Activated B cell treated with CpG ODN at 0.5 μM for 24 hours (primary cell): Measurements from ENCODE around the gene HAUS7. TPM values are rescaled to one million over a fixed set of nuclear protein-coding genes. Genes with fewer than 3 reads are reported as not detected.

Source experiments
- ATAC-seq: fragments of 200-7000 bp; cut with Tn5 transposase; one replicate; pipeline ENCODE4 v1.10.0; 2021; ENCODE audit warnings: low read depth, mild to moderate bottlenecking, moderate library complexity
- CTCF ChIA-PET: fragments of 350-600 bp; sonication (Branson Sonifier 250); formaldehyde crosslinking; loops from one replicate; lab custom pipeline; 2021; ENCODE audit warnings: antibody characterized with exemption; lab: Charles Lee
- POLR2A ChIA-PET: fragments of 350-600 bp; sonication (Branson Sonifier 250); formaldehyde crosslinking; loops from one replicate; lab custom pipeline; 2021; ENCODE audit warnings: antibody characterized with exemption; lab: Charles Lee
- DNase-seq: peaks from one replicate; pipeline ENCODE4 v3.0.0; 2022
- H3K27ac Mint-ChIP-seq: one replicate; pipeline ENCODE4 v1.8.0; 2020; ENCODE audit warnings: mixed read lengths
- H3K27me3 Mint-ChIP-seq: one replicate; pipeline ENCODE4 v1.8.0; 2021; ENCODE audit warnings: mixed read lengths
- H3K36me3 Mint-ChIP-seq: one replicate; pipeline ENCODE4 v1.8.0; 2021; ENCODE audit warnings: low read depth, mixed read lengths
- H3K4me1 Mint-ChIP-seq: one replicate; pipeline ENCODE4 v1.8.0; 2021; ENCODE audit warnings: mixed read lengths
- H3K4me3 Mint-ChIP-seq: one replicate; pipeline ENCODE4 v1.8.0; 2020; ENCODE audit warnings: mild to moderate bottlenecking, mixed read lengths
- H3K9me3 Mint-ChIP-seq: one replicate; pipeline ENCODE4 v1.8.0; 2020; ENCODE audit warnings: mixed read lengths
- intact Hi-C: fragments of 100-400 bp; cut with micrococcal nuclease; formaldehyde crosslinking; loops from one replicate; pipeline ENCODE4 v1.15.1; 2024
- total RNA-seq: library from RNA; stranded (reverse); gene quantifications from 2 replicates; pipeline ENCODE4 v1.2.3, GENCODE V29; 2022
- TF ChIP-seq, protein P1 (sequence below): fragments of 200-600 bp; IDR thresholded peaks from one replicate; pipeline ENCODE4 v1.8.0; 2022; ENCODE audit warnings: antibody characterized with exemption, mild to moderate bottlenecking

Gene HAUS7
- total RNA-seq, 1 donor from 2014 or later = 39.2 TPM

GRCh38 chrX:153401133-153401764, 69.1 kb downstream of the HAUS7 start, which contains the start of gene PNMA6E:
PNMA6E (minus strand) TSS chrX:153401350; CDS start chrX:153398849, 2,501 bp downstream.
- POLR2A ChIA-PET = no interaction called here

GRCh38 chrX:153400146-153401132, 69.9 kb downstream of the HAUS7 start:
- Mint-ChIP-seq H3K9me3 (peaks cover 2% of the 10 kb centered on the region), H3K4me1 (peaks cover 6% of the 10 kb centered on the region), H3K36me3 (no peaks in the 10 kb centered on the region), H3K27ac (no peak overlapping the region), H3K4me3 (no peak overlapping the region), H3K27me3 (no peaks in the 10 kb centered on the region)
- ChIA-PET CTCF (no interaction called here), POLR2A (no interaction called here)
- TF ChIP-seq, protein P1, sequence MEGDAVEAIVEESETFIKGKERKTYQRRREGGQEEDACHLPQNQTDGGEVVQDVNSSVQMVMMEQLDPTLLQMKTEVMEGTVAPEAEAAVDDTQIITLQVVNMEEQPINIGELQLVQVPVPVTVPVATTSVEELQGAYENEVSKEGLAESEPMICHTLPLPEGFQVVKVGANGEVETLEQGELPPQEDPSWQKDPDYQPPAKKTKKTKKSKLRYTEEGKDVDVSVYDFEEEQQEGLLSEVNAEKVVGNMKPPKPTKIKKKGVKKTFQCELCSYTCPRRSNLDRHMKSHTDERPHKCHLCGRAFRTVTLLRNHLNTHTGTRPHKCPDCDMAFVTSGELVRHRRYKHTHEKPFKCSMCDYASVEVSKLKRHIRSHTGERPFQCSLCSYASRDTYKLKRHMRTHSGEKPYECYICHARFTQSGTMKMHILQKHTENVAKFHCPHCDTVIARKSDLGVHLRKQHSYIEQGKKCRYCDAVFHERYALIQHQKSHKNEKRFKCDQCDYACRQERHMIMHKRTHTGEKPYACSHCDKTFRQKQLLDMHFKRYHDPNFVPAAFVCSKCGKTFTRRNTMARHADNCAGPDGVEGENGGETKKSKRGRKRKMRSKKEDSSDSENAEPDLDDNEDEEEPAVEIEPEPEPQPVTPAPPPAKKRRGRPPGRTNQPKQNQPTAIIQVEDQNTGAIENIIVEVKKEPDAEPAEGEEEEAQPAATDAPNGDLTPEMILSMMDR = no peak
- intact Hi-C loops = no loop called here
- peak; percentile 57 for ATAC-seq
- peak; percentile 29 for DNase-seq

More at GRCh38 chrX:153401133-153401764, 69.1 kb downstream of the HAUS7 start, which contains the start of gene PNMA6E:
- Mint-ChIP-seq H3K27ac (no peak within 1 kb of the TSS), H3K4me1 (peaks cover 6% of the 10 kb centered on the region), H3K27me3 (no peaks in the 10 kb centered on the region), H3K36me3 (no peaks in the 10 kb centered on the region), H3K4me3 (no peak within 1 kb of the TSS), H3K9me3 (peaks cover 2% of the 10 kb centered on the region)
- no peak for ATAC-seq
- intact Hi-C loops = no loop called here
- TF ChIP-seq, protein P1 = no peak
- CTCF ChIA-PET = no interaction called here
- no peak for DNase-seq

DNA sequence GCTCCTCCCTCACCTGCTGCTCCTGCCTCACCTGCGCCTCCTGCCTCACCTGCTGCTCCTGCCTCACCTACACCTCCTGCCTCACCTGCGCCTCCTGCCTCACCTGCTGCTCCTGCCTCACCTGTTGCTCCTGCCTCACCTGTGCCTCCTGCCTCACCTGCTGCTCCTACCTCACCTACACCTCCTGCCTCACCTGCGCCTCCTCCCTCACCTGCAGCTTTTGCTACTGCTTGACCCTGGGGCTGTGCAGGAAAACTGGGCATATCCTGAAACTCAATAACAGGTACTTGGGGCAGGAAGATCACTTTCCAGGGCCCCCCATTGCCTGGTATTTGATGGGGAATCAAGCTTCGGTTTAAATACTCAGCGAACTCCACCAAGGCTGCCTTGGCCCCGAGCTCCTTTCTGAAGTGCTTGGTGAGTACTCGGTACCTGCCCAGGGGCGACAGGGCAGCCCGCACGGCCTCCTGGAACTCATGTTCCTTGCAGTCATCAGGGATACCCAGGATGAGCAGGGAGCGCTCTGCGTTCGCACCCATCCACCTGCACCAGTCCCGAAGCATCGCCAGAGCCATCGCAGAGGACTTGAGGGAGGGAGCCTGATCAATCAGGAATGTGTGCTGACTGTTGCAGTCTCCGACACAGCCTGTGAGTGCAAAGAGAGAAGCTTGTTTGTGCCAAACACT, 72.0 kb downstream of the HAUS7 start:
- no peak for DNase-seq
- Mint-ChIP-seq H3K9me3 (peaks cover 2% of the 10 kb centered on the region), H3K4me3 (no peak overlapping the region), H3K27ac (no peak overlapping the region), H3K36me3 (no peaks in the 10 kb centered on the region), H3K27me3 (no peaks in the 10 kb centered on the region), H3K4me1 (peaks cover 6% of the 10 kb centered on the region)
- TF ChIP-seq, protein P1 = no peak
- no peak for ATAC-seq
- intact Hi-C loops = no loop called here
- POLR2A ChIA-PET = no interaction called here
- CTCF ChIA-PET = no interaction called here

Other genes with a start within 250 kb of the HAUS7 start
- not detected in 2 replicates for gene PNMA6F, start 148.8 kb downstream of the HAUS7 start, total RNA-seq
- gene ZNF275, start 136.4 kb downstream of the HAUS7 start, total RNA-seq = 19.5 and 22.4 TPM in 2 replicates
- gene PNMA6E, start 69.2 kb downstream of the HAUS7 start, total RNA-seq = not detected in 2 replicates
- 1.5 and 1.6 TPM in 2 replicates for gene ZFP92, start 59.1 kb downstream of the HAUS7 start, total RNA-seq
- gene TREX2, start 24.5 kb downstream of the HAUS7 start, total RNA-seq = 1.9 and 3.2 TPM in 2 replicates
- not detected in 2 replicates for gene BGN, start 24.4 kb upstream of the HAUS7 start, total RNA-seq
- not detected in 2 replicates for gene ATP2B3, start 47.1 kb upstream of the HAUS7 start, total RNA-seq
- 25.3 and 25.8 TPM in 2 replicates for gene CCNQ, start 128.6 kb upstream of the HAUS7 start, total RNA-seq
- 0.10 TPM in 1 of 2 replicates, not detected in the other for gene DUSP9, start 176.6 kb upstream of the HAUS7 start, total RNA-seq
- not detected in 2 replicates for gene PNCK, start 203.2 kb upstream of the HAUS7 start, total RNA-seq
- gene SLC6A8, start 217.3 kb upstream of the HAUS7 start, total RNA-seq = 0.81 and 1.2 TPM in 2 replicates